NB4 (cell line): ENCODE results near the gene TVP23B.

ENCODE experiments used
- MYC ChIP-seq: IDR thresholded peaks from 2 replicates; pipeline ENCODE4 v1.6.1; 2011; ENCODE audit warnings: low read depth, low read length
- TF ChIP-seq, protein P1 (sequence below): IDR thresholded peaks from 2 replicates; pipeline ENCODE4 v1.6.1; 2011; ENCODE audit warnings: low read depth, low read length

DNA sequence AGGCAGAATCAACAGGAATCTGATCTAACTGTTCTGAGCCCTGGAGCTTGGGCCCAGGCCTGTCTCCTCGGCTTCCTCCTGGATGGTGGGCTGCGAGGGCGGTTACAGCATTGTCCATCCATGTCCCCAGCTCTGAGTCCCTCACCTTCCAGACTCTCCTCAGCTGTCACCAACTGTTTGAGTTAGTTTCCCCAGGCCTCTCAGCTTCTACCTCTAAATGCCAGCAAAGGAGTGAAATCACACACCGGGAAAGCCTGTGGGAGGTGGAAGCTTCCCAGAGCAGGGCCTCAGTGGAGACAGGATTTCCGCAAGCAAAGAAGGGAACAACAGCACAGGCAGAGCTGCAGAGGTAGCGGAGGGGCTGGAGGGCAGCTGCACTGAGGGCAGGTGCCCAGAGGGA is 67.5 kb downstream of the TVP23B start:
- TF ChIP-seq MYC = no peak
- TF ChIP-seq, protein P1, sequence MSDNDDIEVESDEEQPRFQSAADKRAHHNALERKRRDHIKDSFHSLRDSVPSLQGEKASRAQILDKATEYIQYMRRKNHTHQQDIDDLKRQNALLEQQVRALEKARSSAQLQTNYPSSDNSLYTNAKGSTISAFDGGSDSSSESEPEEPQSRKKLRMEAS = no peak
